NCI-H524 (cell line): ENCODE data around the gene ZCCHC7.
"Not testable (repeated sequence)": the region's sequence is repeated elsewhere in the genome, so short reads cannot be mapped to it uniquely, and the experiment has no call there.

ENCODE experiments used
- DNase-seq, 2 experiments: peaks; one replicate each; lab custom pipeline; 2025; lab: John Stamatoyannopoulos, UW

ZCCHC7 gene

DNA sequence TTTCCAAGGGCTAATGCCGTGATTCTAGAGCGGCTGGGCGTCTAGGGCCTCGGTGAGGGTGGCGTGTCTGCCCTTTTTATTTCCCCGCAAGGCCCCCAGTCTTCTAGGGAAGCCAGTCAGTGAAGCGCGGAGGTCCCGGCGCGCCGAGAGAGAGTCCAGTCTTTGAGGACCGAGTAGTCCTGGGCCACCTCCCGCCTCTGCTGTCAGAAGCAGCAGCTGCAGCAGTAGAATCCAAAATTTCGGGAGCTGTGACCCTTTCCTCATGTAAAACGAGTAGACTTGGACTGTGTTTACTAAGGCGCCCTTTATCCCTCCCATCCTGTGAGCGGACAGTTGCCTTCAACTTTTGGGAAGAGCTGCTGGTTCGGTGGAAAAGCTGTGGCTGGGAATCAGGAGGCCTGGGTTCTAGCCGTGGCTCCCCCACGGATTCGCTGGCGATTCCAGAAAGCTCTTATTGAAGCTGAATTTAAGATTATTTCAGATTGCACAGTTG, 515 bp downstream of the ZCCHC7 start:
- peak in 1 of 2 experiments; percentile 40 for DNase-seq

DNA sequence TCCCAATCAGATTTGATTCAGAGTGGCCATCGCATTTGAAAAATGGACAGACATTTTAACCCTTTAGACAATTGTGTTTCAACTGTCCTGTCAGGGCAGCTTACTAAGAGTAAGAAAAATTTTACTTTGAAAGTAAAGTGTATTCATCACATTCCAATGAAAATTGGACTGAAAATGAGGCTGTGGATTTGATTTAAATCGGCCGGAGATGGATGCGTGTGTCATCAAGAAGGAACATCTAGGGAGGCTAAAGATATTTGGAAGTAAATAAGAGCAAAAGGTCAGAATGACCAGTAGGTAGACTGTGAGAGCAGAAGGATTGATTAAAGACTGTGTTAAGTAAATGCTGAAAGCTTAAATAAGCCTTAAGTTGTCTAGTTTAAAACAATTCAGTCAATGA, 1.5 kb downstream of the ZCCHC7 start:
- no peak for DNase-seq

GRCh38 chr9:37126214-37126788, 5.9 kb downstream of the ZCCHC7 start:
- no peak for DNase-seq

- no peak for DNase-seq
Observed at GRCh38 chr9:37127018-37127417, 6.6 kb downstream of the ZCCHC7 start.

GRCh38 chr9:37128051-37128450, 7.7 kb downstream of the ZCCHC7 start:
- no peak for DNase-seq

- no peak for DNase-seq
Observed at GRCh38 chr9:37134166-37134565, 13.8 kb downstream of the ZCCHC7 start.

DNA sequence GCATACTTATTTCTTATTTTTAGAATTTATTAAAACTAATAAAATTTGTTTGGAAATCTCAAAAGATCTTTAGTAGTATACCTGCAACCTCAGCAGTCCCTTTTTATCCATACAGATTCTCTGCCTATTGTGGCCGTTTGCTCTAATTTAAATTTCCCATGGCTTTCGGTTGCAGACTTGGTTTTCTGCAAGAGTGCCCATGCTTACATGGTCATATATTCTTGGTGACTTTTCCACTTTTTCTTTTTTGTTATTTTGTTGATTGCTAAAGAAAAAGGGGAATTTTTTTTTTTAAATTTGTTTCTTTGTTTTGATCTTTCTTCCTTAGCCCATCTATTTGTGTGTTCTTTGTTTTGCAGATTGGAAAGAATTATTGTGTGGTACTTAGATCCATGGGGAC, 20.6 kb downstream of the ZCCHC7 start:
- DNase-seq, result no peak

GRCh38 chr9:37144762-37145161, 24.4 kb downstream of the ZCCHC7 start:
- DNase-seq, result peak in 1 of 2 experiments; percentile 16

DNA sequence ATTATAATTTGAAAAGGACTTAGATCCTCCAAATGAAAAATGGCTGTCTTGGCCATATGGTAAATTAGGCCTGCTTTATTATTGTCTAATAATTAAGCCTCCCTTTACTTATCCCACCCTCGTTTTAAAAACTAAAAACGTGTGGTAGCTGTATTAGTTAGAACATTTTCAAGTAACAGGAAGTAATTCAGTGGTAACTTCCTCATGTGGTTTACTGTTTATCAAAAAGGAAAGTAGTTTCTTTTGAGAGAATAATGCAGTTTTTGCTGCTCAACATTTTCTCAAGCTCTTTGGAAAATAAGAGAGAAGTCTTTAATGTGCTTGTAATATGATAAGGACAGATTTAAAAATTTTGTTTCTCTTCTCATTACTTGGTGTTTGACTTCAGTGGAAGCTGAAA, 26.0 kb downstream of the ZCCHC7 start:
- no peak for DNase-seq

- DNase-seq, result no peak
Observed at GRCh38 chr9:37148181-37148580, 27.8 kb downstream of the ZCCHC7 start.

DNA sequence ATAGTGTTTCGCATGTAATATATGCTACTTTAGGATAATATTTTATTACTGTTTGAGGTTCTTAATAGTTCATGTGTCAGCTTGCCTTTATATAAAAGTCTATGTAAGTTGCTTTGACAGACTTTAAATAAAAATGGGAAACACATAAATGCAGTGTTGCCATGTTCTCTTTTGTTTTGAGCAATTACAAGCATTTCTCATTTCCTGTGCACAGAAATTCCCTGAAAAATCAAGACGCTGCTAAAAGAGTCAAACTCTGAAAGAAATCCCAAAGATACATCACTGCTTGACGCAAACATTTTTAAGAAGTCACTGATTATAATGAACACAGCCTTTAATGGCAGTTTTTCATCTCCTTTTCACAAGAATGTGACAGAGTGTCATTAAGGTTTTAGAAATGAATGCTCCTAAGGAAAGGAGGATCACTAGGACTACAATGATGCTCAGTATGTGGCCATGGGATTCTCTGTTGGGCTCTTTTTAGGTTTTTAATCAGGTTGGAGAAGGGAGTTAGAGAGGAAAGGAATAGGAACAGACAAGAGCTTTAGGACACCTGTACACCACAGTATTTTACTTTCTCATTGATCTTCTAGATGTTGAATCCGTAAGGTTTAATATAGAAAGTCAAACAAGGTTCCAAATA, 29.4 kb downstream of the ZCCHC7 start:
- DNase-seq, result no peak

DNA sequence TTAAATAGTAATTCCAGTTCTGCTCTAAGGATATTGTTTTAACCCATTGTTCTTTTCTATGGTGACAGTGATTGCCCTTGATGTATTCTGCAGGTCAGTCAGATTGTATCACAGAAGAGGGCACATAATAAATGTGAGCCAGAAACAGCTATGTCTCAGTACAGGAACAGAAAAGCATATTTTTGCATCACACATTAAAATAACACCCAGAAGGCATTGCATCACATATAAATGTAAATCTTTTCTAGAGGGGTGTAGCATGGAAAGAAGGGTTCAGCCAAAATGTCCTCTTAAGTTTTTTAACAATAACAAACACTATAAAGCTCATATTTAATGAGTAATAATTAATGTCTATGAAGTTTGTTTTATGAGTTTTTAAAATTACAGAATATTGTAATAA, 30.0 kb downstream of the ZCCHC7 start:
- no peak for DNase-seq

DNA sequence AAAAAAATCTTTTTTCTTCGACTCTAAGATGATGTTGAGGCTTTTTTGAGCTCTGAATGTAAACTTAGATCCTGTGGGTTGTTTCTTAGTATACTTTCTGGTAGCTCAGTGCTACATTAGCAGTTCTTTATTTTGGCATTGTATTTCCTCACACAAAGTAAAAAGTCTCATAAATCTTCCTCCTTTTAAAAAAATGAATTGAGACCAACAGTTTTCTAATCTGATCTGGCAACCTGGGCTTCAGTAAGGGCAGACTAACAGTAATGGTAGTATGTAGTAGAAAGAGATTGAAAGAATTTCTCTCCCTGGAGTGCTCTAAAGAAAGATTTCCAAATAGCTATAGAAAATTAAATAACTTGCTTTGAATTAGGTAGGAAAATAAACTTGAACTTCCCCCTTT, 31.4 kb downstream of the ZCCHC7 start:
- DNase-seq, result no peak

DNA sequence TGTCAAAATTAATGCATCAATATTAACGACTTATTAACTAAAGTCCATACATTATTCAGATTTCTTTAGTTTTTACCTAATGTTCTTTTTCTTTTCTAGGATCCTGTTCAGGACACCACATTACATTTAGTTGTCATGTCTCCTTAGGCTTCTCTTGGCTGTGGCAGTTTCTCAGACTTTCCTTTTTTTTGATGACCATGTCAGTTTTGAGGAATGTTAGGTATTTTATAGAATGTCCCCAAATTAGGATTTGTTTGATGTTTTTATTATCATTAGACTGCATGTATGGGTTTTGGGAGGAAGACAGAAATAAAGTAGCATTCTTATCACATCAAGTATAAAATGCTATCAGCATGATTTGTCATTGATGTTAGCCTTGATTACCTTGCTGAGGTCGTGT, 32.0 kb downstream of the ZCCHC7 start:
- DNase-seq, result no peak

- DNase-seq, result no peak
Observed at GRCh38 chr9:37155601-37156000, 35.2 kb downstream of the ZCCHC7 start.

GRCh38 chr9:37156205-37156604, 35.8 kb downstream of the ZCCHC7 start:
- no peak for DNase-seq

DNA sequence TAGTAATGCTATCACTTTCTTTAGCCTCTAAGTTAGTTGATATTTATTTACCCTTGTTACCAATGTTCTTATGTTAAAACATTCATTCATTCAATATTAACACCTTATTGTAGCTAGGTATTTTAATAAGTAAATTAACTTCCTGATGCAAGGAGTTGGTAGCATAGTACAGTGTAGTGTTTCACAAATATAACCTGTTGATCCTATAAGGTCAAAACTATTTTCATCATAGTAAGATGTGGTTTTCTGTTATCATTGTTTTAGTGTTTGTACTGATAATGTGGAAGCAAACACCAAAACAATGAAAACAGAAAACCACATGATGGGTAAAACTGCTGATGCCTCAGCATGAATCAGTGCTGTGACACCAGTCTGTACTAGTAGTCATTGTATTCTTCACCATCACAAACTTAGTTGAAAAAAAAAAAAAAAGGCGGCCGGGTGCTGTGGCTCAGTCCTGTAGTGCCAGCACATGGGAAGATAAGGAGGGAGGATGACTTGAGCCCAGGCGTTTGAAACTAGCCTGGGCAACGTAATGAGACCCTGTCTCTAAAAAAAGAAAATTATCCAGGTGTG, 36.5 kb downstream of the ZCCHC7 start:
- DNase-seq, result no peak

DNA sequence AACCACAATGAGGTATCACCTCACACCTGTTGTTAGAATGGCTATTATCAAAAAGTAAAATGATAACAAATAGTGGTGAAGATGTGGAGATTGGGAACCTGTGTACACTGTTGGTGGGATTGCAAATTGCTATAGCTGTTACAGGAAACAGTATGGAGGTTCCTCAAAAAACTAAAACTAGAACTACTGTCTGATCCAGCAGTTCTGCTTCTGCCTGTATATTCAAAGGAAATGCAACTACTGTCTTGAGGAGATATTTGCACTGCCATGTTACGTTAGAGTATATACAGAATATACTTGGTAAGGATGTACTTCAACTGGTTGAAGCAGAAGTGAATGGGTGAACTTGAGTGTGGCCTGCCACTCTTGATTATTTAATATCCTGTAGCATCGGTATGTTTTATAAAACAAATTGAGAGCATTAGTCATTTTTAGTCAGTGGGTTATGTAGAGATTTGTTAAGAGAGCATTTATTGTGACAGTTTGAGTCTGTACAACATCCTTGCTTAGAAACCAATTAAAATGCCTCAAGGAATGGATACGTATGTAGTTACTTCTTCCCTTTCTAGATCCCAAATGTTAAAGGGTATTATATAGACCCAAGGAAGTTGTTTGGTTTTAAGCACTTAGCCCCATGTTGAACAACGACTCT, 37.5 kb downstream of the ZCCHC7 start:
- DNase-seq, result no peak

GRCh38 chr9:37163299-37163698, 42.9 kb downstream of the ZCCHC7 start:
- DNase-seq, result no peak

GRCh38 chr9:37164335-37164734, 44.0 kb downstream of the ZCCHC7 start:
- DNase-seq, result not testable (repeated sequence)

DNA sequence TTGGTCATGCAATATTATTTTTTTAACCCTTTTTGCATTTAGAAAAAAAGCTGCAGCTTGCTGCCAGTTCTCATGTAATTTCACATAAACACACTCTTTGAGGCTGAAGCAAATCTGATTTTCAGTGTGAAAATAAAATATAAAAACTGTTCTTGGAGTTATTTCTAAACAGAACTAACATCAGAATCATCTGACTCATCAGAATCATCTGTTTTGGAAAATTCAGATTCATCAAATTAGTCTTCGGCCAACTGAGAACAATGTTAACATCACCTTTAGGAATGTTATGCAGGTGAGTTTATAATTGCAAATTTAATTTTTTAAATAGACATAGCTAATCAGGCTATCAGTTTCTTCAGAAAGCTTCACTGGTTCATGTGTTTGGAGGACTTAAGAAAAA, 45.3 kb downstream of the ZCCHC7 start:
- no peak for DNase-seq

GRCh38 chr9:37167456-37168047, 47.2 kb downstream of the ZCCHC7 start:
- no peak for DNase-seq

DNA sequence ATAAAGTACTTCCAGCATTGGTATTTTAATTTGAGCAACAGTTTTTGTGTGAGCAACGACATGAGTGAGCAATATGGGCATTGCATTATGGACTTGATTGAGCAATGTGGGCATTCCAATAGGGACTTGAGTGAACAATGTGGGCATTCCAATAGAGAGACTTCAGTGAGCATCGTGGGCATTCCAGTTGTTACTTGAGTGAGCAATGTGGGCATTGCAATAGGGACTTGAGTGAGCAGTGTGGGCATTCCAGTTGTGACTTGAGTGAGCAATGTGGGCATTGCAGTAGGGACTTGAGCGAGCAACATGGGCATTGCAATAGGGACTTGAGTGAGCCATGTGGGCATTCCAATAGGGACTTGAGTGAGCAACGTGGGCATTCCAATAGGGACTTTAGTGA, 52.2 kb downstream of the ZCCHC7 start:
- DNase-seq, result no peak
